Astrocyte of the spinal cord (primary cell): ENCODE measurements around the gene OAT.

Source experiments
- DNase-seq: peaks from one replicate; pipeline ENCODE4 v3.0.0; 2011; ENCODE audit warnings: low read depth, low spot score
- H3K4me3 ChIP-seq: 2 replicates; pipeline ENCODE4 v1.5.1; 2011; ENCODE audit warnings: low read depth, mild to moderate bottlenecking, low read length, moderate library complexity
- CTCF ChIP-seq: IDR thresholded peaks from 2 replicates; pipeline ENCODE4 v1.5.1; 2012; ENCODE audit warnings: low read depth, mild to moderate bottlenecking, low read length, inconsistent platforms
- in situ Hi-C: cut with HindIII; loops from 2 replicates; pipeline ENCODE4 v1.10.0; 2017; ENCODE audit warnings: low sequenced_read_pairs

The OAT gene

GRCh38 chr10:124408357-124408756, 10.4 kb downstream of the OAT start:
- no peak for TF ChIP-seq CTCF
- in situ Hi-C loops, result no loop called here
- no peak for DNase-seq
- H3K4me3 ChIP-seq, result no peak overlapping the region

GRCh38 chr10:124407456-124407855, 11.3 kb downstream of the OAT start:
- H3K4me3 ChIP-seq, result no peak overlapping the region
- no peak for TF ChIP-seq CTCF
- in situ Hi-C loops, result no loop called here
- DNase-seq, result no peak

GRCh38 chr10:124403548-124403947, 15.2 kb downstream of the OAT start:
- peak; percentile 62 for TF ChIP-seq CTCF
- DNase-seq, result peak; percentile 89
- H3K4me3 ChIP-seq, result no peak overlapping the region
- in situ Hi-C loops, result no loop called here

DNA sequence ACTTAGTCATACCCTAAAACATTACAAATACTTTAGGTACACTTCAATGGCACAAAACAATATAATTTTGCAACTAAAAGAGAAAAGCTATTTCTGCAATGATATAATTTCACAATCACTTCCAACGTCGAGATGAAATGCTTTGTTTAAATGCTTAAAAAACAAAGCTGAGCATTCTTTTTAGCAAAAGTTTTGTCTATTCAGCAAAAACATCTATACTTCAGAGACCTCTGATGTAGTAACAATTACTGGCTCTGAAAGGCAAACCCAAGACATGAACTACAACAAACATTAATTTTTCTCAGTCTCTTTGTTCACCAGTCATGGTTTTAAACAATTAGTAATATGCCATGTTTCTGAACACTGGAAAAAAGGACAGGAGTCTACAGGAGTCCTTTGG, 16.4 kb downstream of the OAT start:
- in situ Hi-C loops, result no loop called here
- no peak overlapping the region for H3K4me3 ChIP-seq
- no peak for TF ChIP-seq CTCF
- no peak for DNase-seq

GRCh38 chr10:124401633-124402032, 17.1 kb downstream of the OAT start:
- no peak for TF ChIP-seq CTCF
- in situ Hi-C loops, result no loop called here

GRCh38 chr10:124394583-124394982, 24.1 kb downstream of the OAT start:
- no peak for DNase-seq
- TF ChIP-seq CTCF, result no peak
- H3K4me3 ChIP-seq, result no peak overlapping the region
- in situ Hi-C loops, result no loop called here

More at GRCh38 chr10:124401633-124402032, 17.1 kb downstream of the OAT start:
- H3K4me3 ChIP-seq, result no peak overlapping the region
- DNase-seq, result no peak

DNA sequence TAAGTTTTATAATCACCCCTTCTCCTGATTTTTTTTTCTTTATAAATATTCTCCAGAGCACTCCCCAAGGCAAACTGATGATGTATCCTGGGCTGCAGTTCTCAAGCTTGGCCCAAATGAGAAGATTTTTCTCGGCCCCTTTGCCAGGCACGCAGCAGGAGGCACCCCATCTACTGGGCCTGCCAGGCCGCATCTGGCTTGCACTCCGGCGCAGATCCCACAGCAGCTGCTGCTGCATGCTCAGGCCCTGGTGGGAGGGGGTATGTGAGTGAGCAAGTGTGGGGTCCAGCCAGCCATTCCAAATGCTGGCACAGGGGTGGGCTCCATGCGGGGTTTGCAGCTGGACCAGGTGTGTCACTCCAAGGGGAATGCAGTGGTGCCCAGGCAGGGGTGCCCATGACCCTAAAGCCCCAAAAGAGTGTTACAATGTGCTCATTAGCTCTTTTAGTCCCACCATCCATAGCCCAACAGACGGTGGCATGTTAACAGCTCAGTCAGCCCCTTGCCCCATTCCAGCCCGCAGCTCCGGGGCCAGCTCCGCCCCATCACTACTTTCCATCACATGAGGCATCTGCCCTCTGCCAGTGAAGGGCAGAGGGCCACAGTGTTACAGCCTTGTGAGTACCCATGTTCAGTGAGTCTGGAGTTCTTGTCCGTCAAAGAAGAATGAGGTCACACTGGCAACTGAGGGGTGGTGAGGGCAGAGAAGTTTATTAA, 25.9 kb downstream of the OAT start:
- TF ChIP-seq CTCF, result no peak
- in situ Hi-C loops, result no loop called here
- H3K4me3 ChIP-seq, result no peak overlapping the region
- DNase-seq, result no peak
